SK-N-SH treated with all-trans-retinoic acid at 6 μM for 48 hours (cell line): ENCODE measurements around the gene WAC.

Experiments used
- ZFP3 ChIP-seq: fragments of 250-450 bp; sonication (Bioruptor Pico); IDR thresholded peaks from 2 replicates; pipeline ENCODE4 v1.5.0; 2020; ENCODE audit warnings: mild to moderate bottlenecking, moderate library complexity
- ZNF70 ChIP-seq: fragments of 450-650 bp; formaldehyde crosslinking; IDR thresholded peaks from 2 replicates; pipeline ENCODE4 v1.5.0; 2020; ENCODE audit warnings: mild to moderate bottlenecking, moderate library complexity
- TF ChIP-seq, protein P1 (sequence below): fragments of 250-450 bp; sonication (Bioruptor Pico); IDR thresholded peaks from 2 replicates; pipeline ENCODE4 v1.5.1; 2020; ENCODE audit warnings: low read depth, mild to moderate bottlenecking, moderate library complexity

DNA sequence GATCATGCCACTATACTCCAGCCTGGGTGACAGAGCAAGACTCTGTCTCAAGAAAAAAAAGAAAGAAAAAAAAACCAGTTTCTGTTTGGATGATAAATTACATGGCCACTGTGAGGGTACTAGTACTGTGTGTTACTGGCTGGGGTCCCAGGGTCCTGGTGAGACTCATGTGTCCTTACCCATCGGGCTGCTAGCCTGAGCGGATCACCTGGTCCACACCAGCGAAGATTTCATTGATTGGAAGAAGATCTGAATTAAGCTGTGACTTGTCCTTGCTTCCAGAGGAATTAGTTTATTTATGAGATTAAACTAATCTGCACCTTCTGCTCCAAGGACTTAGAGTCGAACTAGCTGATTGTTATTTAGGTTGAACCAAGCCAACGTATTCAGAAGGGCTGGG is 104.4 kb downstream of the WAC start:
- TF ChIP-seq, protein P1, sequence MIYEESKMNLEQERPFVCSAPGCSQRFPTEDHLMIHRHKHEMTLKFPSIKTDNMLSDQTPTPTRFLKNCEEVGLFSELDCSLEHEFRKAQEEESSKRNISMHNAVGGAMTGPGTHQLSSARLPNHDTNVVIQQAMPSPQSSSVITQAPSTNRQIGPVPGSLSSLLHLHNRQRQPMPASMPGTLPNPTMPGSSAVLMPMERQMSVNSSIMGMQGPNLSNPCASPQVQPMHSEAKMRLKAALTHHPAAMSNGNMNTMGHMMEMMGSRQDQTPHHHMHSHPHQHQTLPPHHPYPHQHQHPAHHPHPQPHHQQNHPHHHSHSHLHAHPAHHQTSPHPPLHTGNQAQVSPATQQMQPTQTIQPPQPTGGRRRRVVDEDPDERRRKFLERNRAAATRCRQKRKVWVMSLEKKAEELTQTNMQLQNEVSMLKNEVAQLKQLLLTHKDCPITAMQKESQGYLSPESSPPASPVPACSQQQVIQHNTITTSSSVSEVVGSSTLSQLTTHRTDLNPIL (CRISPR knock-in tag) = no peak
- TF ChIP-seq ZFP3 (CRISPR knock-in tag) (no peak), ZNF70 (CRISPR knock-in tag) (no peak)
